NCI-H82 treated with DMSO at 0.1 percent for 48 hours (cell line): ENCODE data around the gene CTR9.
"Not testable (repeated sequence)": the region's sequence is repeated elsewhere in the genome, so short reads cannot be mapped to it uniquely, and the experiment has no call there.

Experiments used
- DNase-seq: peaks from one replicate; lab custom pipeline; 2025; ENCODE audit not compliant: unreplicated experiment; lab: John Stamatoyannopoulos, UW

The CTR9 gene

GRCh38 chr11:10813945-10814344 lies 62.9 kb downstream of the CTR9 start:
- no peak for DNase-seq

- DNase-seq: peak; percentile 14
Measured at GRCh38 chr11:10818594-10818993, 67.5 kb downstream of the CTR9 start.

GRCh38 chr11:10822491-10822890 lies 71.4 kb downstream of the CTR9 start:
- DNase-seq: not testable (repeated sequence)

- no peak for DNase-seq
Measured at GRCh38 chr11:10823152-10823579, 72.1 kb downstream of the CTR9 start.

GRCh38 chr11:10824888-10825287 lies 73.8 kb downstream of the CTR9 start:
- no peak for DNase-seq

- no peak for DNase-seq
Measured at GRCh38 chr11:10828402-10828801, 77.4 kb downstream of the CTR9 start.

GRCh38 chr11:10829139-10829538 lies 78.1 kb downstream of the CTR9 start:
- no peak for DNase-seq
